ENCODE data around the gene SYT3. TPM values are rescaled to one million over a fixed set of nuclear protein-coding genes. Genes with fewer than 3 reads are reported as not detected.

SYT3 gene, protein sequence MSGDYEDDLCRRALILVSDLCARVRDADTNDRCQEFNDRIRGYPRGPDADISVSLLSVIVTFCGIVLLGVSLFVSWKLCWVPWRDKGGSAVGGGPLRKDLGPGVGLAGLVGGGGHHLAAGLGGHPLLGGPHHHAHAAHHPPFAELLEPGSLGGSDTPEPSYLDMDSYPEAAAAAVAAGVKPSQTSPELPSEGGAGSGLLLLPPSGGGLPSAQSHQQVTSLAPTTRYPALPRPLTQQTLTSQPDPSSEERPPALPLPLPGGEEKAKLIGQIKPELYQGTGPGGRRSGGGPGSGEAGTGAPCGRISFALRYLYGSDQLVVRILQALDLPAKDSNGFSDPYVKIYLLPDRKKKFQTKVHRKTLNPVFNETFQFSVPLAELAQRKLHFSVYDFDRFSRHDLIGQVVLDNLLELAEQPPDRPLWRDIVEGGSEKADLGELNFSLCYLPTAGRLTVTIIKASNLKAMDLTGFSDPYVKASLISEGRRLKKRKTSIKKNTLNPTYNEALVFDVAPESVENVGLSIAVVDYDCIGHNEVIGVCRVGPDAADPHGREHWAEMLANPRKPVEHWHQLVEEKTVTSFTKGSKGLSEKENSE
- polyA plus RNA-seq (ENCODE audit: insufficient read length): 1.2 TPM
- long read RNA-seq, donor 1: 0 reads
- long read RNA-seq, donor 2, partial matches to known transcripts: 0 of 14 reads
- long read RNA-seq, donor 2, other reads (novel, unspliced or antisense): 14 of 14 reads
- long read RNA-seq, donor 3: 0 reads
- long read RNA-seq, donor 4: 0 reads
- long read RNA-seq, donor 5, partial matches to known transcripts: 0 of 1 reads
- long read RNA-seq, donor 5, other reads (novel, unspliced or antisense): 0 of 1 reads
- long read RNA-seq, donor 6: 0 reads
- long read RNA-seq, donor 7: 0 reads
- long read RNA-seq, donor 8: 0 reads

DNA sequence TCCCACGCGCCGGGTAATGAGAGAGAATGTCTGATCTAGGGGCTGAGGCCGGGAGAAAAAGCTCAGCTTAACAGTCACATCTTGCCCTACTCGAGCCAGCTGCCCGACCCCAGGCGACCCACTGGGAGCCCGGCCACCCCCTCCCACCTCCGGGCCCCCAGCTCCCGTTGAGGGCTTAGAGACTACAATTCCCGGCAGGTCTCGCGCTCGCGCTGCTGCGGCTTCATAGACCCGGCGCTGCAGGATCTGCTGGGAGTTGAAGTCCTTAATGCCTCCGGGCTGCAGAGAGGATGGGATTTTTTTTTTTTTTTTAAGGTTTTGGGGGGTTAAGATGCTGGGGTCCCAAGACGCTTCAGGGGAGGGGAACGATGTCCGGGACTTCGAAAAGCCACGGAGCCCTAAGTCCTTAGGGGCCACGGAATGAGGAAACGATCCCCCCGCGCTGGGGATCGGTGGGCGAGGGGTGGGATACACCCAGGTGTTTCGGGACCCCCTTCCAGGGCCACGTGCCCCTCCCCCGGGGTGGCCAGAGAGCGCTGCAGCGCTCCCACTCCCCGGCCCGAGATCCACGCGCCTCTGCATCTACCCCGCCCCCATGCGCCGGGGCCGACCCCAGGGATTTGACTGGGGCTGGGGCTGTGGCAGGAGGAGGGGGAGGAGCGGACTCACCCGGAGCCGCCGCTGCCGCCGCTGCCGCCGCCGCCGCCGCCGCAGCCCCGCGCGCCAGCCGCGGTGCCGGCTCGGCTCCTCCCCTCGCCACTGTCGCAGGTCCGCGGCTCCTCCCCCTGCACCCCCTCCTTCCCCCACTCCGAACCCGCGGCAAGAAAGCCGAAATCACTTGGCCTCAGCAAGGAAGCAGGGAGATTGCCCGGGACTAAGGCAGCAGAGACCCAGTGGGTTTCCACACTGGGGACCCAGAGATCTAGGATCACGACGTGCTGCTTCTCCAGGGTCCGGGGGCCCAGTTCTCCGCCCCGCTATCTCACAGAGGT, at the start of gene SYT3:
Gene SYT3, minus strand, starts transcription at position 761 of the 992 bp plus-strand sequence. CDS start 2,470 bp downstream, outside the sequence.
- peak; percentile 38 for DNase-seq

DNA sequence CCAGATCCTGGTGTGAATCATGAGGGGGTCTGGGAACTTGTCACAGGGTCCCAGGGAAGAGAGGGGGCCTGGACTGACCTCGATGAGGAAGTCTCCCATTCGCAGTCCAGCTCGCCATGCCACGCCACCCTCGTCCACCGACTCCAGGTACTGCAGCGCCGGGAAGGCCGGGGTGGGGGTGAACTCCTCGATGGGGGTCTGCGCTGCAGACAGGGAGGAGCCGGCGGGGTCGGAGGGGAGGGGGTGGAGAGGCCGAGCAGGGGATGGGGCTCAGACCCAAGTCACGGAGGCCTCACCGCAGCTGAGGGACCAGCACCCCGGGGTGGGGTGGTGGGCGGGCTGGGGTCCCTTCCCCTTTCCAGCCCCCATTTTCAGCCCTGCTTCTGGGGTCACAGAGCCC, 49.1 kb upstream of the SYT3 start:
- no peak for DNase-seq

DNA sequence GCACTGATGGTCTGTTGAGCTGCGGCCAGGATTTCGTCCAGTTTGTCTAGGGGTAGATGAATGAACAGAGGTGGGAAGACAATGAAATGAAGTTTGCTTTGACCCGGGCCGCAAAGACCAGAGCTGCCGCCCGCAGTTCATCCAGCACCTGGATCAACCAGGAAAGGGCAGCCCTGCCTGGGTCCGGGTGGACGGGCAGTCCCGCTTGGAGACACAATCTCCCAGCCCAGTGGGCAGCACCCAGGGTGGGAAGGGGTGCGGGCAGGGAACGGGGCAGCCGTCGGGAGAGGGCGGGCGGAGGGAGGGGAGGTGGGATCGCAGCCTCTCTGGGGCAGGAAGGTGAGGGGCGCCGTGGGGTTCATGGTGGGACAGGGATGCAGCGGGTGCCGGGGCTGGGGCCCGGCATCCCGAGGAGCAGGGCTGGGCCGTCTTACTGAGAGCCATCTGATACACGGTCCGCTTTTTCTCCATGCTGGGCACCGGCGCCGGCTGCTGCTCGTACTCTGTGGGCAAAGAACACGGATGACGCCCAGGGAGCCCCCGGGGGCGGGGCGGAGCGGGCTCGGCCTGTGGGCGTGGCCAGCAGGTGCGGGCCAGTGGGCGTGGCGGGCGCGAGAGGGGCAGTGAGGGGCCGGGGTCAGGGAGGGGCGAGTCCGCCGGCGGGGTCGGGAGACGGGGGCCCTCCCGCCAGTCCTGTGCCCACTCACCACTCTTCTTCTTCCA, 46.8 kb upstream of the SYT3 start:
- no peak for DNase-seq

DNA sequence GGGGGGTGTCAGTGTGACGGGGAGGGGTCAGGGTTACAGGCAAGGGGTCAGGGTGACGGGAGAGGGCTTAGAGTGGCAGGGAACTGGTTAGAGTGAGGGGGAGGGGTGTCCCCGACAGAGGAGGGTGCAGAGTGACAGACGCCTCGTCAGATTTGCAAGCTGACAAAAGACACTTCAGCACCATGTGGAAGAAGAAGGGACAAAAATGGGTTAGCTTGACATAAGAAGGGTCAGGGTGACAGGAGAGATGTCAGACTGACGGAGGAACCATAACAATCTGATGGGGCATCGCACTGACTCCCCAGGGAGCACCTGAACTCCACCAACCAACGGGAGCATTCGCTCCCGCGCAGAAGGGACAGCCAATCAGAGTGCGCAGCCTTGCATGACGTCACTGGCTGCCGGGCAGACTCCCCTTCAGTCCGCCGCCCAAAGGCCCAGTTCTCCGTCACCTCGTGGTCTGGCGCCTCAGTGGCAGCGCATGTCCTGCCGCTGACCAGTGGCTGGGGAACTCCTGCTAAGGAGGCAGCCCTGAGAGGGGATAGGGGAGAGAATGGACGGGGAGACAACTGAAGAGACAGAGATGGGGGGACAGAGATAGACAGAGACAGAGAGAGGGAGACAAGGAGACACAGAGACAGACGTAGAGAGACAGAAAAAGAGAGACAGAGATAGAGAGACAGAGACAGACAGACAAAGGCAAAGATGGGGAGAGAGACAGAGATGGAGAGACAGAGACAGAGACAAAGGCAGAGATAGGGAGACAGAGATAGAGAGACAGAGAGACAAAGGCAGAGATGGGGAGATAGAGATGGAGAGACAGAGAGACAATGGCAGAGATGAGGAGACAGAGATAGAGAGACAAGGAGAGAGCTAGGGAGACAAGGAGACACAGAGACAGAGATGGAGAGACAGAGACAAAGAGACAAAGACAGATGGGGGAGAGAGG, 39.8 kb upstream of the SYT3 start:
- DNase-seq: peak; percentile 55

DNA sequence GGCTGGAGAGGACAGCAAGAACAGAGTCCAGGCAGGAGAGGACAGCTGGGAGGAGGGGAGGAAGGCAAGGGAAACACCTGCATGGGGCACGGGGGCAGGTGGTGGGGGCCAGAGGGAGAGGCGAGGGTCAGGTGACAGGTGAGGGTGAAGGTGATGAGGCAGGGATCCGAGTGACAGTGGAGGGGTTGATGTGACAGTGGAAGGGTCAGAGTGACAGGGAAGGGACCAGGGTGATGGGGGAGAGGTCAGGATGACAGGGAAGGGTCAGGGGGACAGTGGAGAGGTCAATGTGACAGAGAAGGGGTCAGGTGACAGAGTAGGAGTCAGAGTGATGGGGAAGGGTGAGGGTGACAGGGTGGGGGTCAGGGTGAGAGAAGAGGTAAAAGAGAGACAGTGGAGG, 38.6 kb upstream of the SYT3 start:
- no peak for DNase-seq

DNA sequence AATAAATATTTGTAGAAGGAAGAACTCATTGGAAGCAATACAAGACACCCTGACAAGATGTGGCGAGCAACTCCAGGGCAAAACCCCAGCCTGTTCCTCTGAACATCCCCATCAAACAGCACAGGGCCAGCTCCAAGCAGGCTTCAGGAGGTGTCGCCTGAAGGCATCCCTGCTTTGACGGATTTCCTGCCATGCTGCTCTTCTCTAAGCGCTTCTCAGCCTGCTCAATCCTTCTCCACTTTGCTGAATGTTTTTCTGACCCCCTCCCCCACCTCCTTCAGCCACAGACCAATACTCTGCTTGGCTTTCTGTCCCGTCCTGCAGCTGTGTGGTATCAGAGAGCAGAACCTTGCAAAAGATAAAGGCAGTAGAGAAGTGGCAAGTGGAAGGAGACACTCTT, 38.0 kb upstream of the SYT3 start:
- no peak for DNase-seq

DNA sequence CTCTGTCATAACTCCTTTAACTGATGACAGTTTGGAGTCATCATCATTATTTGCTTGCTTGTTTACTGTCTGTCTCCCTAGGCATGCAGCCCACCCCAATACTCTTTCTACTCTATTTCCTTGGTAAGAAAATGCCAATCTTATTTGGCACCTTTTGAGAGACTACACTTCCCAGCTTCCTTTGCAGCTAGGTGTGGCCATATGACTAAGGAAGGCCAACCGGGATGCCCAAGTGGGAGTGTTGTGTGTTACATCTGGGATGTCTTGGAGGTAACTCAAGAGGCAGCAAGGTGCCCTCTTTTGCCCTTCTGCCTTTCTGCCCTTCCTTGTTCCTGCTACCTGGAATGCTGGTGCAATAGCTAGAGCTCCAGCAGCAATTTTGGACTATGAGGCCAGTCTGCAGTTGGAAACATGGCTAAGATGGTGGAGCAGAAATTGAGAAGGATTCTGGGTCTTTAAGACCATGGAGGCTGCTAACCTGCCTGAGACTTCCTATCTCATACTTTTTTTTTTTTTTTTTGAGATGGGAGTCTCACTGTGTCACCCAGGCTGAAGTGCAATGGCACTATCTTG, 37.0 kb upstream of the SYT3 start:
- no peak for DNase-seq

DNA sequence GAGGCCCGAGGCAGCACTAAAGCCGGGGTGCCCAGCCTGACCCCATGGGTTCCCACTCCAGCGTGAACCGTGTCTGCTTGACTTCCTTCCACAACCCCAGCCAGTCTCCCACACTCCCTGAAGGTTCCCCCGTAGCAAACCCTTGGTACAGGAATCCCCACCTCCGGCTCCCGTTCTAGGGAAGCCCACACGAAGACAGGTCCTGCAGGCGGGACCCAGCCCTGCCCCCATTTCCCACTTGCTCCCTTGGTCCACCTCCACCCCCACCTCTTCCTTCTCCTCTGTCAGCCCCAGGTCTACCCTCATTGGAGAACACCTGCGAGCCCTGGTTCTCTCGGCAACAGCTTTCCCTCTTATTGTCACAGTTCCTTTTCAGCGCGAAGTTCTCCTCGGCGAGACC, 33.4 kb upstream of the SYT3 start:
- no peak for DNase-seq

DNA sequence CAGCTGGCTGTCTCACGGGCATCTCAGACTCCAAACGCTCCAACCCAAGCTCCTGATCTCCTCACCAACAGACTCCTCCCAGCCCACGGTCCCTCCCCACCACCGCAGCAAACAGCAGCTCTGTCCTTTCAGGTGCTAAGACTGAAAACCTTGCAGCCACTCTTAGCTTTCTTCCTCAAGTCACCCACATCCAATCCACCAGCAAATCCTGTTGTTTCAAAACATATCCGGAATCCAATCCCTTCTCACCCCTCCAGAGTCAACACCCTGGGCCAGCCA, 30.4 kb upstream of the SYT3 start:
- no peak for DNase-seq

DNA sequence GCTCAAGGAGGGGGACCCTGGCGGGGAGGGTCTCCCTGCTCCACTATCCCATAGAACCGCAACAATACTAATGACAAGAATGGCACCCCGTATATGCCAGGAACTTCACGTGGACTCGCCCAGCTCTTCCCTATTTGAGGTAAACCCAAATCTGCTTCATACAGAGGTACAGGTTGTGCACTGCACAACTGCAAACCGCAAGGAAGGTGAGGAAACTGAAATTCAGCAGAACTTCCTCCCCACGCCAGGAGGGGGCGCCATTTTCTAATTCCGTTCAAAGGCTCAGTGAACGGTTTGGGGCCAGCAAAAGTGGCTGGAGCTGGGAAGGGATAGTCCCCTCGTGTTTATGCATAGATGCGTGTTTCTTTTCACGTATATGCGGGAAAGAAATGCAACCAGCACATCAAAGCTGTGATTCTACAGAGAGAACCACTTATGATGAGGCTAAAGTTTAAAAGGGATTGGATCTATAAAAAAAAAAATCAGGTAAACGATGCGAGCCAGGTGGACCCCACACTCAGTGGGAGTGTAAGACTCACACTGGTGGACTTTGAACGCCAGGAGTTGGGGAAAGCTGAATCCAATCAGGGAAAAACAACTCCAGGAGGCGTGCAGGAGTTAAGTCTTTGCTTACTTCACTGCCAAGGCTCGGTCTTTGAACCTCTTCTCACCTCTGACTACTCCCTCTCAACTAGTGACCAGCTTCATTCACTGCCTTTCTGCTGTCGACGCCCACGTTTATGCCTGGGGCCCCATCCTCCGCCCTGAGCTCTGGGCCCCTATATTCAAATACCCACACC, 29.8 kb upstream of the SYT3 start:
- no peak for DNase-seq

DNA sequence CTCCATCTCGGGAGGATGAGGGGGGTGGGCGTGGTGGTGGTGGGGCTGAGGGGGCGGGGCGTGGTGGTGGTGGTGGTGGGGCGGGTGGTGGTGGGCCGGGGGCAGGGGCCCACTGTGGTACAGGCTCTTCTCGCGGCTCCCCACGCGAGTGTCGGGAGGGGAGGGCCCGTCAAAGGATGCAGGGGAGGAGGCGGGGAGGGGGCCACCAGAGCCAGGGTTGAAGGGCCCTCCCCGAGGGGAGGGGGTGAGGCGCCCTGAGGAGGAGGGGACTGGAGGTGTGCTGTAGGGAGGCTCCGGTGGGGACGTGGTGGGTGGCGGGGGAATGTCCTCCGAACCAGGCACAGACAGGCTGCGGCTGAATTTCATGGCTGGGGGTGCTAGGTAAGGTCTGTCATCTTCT, 29.2 kb upstream of the SYT3 start:
- DNase-seq: no peak

DNA sequence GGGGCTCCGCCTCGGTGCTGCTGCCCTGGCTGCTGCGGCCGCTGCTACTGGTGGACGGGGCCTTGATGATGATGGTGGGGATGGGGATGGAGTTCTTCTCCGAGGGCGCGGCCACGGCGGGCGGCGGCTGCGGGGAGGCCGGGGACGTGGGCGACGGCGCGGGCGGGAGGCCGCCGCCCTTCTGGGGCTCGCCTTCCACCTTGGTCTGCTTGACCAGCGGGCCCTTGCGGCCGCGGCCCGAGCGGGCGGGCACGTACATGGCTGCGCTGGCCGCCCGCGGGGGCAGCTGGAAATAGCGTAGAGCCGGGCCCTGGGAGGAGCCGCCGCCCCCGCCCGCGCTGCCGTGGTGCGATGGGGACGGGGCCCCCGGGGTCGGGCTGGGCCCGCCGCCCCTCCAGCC, 28.7 kb upstream of the SYT3 start:
- DNase-seq: no peak

DNA sequence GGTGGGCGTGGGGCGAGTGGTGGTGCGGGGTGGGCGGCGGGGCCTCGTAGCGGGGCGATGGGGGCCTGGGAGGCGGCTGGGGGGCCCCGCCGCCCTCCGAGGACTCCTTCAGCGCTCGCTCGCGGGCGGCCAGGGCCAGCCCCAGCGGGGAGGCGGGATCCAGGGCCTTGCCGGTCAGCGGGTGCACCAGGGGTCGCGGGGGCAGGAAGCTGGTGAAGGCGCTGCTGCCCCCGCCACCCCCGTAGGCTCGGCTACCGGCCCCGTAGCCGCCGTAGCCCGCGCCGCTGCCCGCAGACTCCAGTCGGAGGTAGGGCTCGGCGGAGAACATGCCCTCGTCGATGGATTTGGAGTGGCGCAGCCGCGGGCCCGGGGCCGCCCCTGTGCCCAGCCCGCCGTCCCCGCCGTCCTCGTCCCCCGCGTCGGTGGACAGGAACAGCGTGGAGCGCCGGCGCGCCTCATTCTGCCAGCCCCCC, 28.1 kb upstream of the SYT3 start:
- no peak for DNase-seq

DNA sequence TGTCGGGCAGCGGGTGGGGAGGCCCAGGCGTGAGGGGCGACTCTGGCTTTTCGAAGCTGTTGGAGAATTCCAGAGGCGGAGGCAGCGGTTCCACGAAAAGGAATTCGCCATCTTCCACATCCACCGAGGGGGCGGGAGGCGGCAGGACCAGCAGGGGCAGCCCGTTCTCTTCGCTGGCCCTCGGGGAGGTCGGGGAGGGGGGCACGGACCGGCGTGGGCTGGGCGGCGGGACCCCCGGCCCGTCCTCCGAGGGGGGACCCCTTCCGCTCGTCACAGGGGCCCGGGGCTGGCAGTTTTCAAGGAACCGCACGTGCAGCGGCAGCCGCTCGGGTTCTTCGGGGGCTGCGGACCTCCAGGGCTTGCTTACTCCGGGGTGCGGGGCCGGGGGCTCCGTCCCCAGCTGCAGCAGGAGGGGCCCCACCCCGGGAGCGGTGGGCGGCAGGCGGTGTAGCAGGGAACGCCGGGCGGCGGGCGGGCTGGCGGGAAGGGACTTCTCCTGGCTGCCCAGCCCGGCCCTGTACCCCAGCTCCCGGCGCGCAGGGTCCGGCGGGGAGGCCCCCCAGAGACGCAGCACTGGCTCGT, 27.6 kb upstream of the SYT3 start:
- DNase-seq: no peak

DNA sequence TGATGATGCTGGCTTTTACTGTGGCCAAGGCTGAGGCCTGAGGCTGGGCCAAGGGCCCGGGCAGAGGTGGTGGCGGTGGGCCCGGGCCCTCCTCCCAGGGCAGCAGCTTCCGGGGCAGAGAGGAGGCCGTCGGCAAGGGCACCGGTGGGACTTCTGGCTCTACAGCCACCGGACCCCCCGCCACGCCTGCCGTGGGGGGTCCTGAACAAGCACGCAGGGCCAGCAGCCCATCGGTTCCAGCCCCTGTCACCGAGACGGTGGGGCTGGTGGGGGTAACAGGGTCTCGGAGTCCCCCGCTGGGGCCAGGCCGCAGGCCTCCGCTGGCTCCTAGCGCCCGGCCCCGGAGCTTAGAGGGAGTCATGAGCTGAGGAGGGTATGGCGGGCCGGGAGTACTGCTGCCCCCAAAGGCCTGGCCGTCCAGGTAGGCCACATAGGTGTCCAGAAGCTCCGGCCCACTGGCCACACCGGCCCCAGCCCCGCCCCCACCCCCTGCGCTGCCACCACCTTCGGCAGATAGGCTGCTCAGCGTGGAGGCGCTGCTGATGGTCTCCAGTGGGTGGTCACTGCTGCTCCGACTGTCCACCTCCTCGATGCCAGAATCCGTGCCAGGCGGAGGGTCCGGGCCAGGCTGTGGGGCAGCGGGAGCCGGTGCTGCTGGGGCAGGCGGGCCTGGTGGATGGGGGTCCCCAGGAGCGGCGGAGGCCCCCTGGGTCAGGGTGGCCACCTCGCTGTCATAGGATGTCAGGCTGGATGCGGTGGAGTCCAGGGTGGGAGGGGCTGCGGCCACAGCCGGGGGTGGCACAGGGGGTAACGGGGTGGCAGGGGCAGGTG, 26.9 kb upstream of the SYT3 start:
- DNase-seq: no peak

DNA sequence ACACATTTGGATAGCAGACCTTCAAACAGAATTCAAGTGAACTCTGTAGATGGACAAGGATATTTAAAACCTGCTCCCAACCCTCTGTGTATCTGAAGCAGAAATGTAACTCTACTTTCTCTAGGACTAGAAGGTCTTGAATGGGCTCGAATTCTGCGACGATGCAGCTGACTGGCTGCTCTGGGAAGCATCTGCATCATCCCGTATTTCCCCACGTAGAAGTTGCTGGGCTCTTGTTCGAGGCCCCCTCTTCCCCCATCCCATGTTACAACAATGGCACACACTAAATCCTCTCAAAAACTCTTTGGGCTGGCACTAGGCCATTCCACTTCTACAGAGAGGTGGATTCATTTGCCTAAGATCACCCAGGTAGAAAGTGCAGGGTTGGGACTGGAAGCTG, 24.5 kb upstream of the SYT3 start:
- no peak for DNase-seq

DNA sequence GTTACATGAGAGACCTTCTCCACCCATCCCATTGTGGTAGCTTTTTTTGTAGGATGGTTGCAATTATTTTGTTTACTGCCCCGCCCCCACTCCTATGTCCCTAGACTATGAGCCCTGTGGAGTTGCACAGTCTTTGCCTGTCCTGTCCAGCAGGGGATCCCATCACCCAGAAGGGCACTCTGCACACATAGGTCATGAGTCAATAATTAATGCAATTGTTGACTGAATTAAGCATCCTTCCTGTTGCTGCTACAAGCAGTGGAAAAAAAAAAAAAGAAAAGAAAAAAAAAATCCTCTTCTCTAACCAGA, 23.8 kb upstream of the SYT3 start:
- no peak for DNase-seq

Data from left kidney (tissue), 8 donors.